NCI-H2196 treated with DMSO at 0.1 percent for 48 hours (cell line): ENCODE measurements around the gene S100G.
"Not testable (repeated sequence)": the region's sequence is repeated elsewhere in the genome, so short reads cannot be mapped to it uniquely, and the experiment has no call there.

Experiments
- DNase-seq: peaks from one replicate; lab custom pipeline; 2025; ENCODE audit not compliant: unreplicated experiment; lab: John Stamatoyannopoulos, UW

S100G gene, protein sequence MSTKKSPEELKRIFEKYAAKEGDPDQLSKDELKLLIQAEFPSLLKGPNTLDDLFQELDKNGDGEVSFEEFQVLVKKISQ

DNA sequence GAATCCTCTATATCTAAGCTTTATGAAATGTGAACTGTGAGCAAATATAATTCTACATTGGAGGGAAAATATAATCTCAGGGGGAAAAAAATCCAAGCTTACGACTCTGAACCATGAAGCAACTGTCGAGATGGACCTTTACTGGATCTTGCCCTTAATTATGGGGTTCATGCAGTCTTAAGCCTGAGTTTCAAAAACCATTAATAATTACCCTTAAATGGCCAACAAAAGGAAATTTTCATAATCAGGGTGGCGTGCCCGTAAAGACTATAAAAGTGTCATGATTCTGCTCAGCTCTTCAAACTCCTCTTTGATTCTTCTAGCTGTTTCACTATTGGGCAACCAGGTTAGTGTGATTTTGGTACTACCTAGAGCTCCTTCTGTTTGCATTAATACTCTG lies at the start of gene S100G:
TSS of gene S100G (plus strand) at position 301 of the 400 bp plus-strand sequence. CDS start 849 bp downstream, outside the sequence.
- no peak for DNase-seq

DNA sequence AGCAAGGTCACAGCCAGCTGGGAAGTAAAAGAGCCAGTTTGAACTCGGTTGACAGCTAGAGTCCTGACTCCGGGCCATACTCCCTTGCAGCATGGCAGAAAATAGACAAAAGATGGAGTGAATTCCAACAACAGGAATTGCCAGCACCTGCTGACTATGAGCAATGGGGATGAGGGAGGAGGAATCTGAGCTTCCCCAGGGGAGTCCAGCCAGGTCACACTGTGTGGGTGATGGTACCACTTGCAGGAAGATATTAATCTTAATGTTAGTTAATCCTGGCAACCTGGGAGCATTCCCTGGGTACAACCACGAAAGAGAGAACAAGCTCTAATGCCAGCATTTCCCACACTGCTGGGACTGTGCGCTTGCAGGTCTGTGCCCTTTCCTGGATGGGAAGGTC lies 48.1 kb upstream of the S100G start:
- DNase-seq, result no peak

DNA sequence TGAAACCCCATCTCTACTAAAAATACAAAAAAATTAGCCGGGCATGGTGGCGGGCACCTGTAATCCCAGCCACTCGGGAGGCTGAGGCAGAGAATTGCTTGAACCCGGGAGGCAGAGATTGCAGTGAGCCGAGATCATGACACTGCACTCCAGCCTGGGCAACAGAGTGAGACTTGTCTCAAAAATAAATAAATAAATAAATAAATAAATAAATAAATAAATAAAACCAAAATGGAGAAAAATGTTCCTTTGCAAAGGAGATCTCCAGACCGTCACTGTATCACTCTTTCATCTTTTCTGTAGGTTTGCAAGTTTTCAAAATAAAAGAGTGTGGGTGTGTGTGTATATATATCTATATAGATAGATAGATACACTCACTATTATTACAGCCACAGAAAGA lies 46.7 kb upstream of the S100G start:
- DNase-seq, result not testable (repeated sequence)

DNA sequence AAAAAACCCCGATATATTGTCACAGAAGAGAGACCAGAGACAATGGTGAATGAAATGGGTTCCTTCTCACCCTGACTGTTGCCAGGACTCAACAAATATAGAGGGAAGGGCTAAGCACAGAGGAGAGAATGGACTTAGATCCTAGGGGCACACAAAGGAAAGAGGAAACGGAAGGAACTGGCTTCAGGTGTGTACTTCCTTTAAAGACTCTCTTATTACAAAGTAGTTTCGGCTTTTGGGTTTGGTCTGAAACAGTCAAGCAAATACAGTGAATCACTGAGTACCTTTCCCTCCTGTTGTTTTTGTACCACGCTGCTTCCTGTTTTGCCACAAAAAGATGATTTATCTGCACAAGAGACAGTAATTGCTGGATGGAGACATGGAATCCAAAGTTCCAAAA lies 46.1 kb upstream of the S100G start:
- DNase-seq, result no peak

DNA sequence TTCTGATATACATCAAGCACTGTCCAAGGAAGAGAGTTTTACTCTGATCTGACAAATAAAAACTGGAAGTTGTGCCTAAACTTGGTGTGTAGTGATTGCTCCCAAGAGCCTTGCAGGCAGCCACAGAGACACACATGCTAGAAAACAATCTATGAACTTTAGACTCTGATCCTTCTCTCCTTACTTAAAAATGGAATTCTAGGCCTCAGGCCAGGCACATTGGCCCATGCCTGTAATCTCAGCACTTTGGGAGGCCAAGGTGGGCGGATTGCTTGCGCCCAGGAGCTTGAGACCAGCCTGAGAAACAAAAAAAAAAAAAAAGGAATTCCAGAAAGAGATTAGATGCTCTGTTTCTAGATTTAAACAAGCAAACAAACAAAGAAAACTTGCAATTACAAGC lies 45.6 kb upstream of the S100G start:
- DNase-seq, result no peak

DNA sequence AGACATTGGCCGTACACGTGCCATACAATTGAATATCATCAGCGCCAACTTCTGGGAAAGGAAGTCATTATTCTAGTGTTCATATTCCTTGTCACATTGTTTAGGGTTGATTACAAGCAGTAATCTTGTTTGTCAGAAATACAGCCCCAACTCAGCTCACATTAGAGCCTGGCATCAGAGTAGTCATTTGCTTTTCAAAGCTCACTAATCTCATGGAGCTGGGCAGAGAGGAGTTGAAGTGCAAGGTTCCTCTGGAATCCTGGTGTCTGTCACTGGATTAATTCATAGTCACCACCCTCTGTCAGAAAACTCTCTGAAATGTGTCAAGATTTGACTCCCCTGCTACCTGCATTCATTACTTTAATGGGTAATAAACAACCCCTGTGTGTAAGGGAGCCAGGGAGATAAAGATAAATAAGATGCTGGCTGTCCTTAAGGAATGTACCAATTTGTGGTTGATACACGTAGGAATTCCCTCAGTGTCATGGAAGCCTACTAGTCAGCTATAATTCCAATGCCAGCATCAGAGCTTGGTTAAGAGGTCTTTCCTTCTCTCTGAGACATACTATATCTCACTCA lies 43.7 kb upstream of the S100G start:
- DNase-seq, result no peak

DNA sequence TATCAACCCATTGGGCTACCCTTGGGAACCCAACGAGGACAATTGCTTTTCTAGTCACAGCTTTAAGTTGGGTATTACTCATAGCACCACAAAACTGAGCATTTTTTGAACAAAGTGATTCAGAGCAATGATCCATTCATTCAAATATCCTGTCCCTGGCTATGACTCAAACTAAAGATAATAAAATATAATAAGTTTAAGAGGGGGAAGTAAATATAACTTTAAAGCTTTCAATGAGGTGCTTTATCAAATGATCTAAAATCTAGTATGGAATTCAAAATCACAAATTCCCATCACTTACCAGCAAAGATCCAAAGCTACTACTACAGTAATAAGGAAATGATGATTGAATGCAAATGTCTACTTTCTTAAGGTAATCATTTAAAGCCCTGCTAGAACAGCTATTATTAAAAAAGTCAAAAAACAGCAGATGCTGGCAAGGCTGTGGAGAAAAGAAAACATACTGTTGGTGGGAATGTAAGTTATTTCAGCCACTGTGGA lies 39.8 kb upstream of the S100G start:
- DNase-seq, result no peak

DNA sequence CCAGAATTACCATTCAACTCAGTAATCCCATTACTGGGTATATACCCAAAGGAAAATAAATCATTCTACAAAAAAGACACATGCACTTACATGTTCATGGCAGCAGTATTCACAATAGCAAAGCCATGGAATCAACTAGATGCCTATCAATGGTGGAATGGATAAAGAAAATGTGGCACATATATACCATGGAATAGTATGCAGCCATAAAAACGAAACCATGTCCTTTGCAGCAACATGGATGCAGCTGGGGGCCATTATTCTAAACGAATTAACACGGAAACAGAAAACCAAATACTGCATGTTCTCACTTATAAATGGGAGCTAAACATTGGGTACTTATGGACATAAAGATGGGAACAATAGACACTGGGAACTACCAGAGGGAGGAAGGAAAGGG lies 39.3 kb upstream of the S100G start:
- DNase-seq, result not testable (repeated sequence)

DNA sequence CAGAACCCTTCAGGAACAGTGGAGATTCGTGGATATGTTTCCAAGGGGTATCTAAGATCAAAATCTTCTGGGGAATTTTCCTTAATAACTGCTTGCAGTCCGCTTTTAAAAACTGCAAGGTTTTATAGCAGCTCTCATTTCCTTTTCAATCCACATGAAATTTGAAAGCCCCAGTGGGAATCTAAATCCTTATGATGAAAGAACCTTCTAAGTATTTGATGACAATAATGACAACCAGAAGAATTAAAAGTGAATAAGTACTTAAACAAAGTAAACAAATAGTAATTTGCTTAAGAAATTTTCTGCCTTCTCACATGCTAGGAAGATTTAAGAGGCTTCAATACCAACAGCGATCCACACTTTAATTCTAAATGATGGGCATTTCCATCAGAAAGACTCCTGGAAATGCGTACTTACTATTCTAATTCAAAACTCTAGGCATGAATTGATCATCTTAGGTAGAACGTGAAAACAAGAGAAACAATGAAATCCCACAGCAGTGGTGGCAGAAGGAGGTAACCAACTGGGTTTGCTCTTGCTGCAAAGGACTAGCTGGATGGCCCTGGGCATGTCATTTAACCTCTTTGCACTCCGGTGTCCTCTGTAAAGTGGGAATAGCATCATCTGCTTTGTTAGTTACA lies 37.6 kb upstream of the S100G start:
- DNase-seq, result no peak

DNA sequence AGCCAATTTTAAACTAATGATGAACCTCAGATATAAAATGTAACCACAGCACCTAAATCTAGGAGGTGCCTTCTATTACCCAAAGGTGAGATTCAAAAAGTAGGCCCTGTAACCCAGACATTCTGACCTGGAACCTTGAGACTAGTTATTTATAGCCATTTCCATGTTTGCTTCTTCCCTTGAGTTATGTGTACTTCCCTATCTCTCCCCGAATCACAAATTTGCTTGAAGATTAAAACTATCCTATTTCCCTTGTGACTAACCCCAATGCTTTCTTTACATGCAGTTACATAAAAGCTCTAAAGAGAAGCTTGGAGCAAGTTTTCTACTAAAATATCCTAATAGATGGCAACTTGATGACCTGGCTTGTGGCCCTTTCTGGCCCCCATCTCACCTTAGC lies 32.6 kb upstream of the S100G start:
- DNase-seq, result no peak

DNA sequence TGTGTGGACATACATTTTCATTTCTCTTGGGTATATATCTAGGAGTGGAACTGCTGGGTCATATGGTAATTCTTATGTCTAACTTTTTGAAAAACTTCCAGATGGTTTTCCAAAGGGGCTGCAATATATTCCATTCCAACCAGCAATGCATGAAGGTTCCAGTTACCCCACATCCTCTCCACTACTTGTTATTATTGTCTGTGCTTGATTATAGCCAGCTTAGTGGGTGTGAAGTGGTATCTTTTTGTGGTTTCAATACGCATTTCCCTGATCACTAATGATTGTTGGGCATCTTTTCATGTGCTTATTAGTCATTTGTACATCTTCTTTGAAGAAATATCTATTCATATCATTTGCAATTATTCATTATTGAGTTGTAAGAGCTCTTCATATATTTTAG lies 31.5 kb upstream of the S100G start:
- no peak for DNase-seq

DNA sequence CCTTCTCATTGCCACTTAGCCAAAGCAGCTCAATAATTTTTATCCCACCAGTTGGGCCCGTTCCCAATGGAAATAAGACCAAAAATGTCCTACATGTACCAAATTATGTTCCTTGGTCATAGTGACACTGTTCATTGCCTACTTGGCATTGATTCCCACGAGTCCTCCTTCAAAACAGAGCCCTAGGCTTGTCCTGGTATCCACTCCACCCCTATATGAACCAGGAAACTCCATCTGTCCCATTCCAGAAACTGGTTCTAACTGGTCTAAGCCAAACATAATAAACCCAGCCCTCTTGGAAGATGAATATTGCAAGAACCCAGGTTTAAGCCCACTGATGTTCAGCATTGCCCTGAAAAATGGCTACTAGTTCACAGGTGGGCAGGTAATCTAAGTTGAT lies 30.9 kb upstream of the S100G start:
- no peak for DNase-seq

DNA sequence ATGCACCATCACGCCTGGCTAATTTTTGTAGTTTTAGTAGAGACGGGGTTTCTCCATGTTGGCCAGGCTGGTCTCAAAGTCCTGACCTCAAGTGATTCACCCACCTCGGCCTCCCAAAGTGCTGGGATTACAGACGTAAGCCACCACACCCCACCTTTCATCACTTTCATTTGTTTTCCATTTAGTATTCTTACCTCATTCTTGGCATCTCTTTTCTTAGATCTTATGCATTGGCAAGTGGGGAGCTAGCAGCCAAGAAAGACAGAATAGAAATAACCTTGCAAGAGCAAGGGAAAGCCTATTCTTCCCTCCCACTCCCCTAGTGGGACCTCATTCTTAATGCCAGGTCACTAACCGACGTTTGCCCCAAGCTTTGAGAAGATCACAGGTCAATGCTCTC lies 21.4 kb upstream of the S100G start:
- not testable (repeated sequence) for DNase-seq

DNA sequence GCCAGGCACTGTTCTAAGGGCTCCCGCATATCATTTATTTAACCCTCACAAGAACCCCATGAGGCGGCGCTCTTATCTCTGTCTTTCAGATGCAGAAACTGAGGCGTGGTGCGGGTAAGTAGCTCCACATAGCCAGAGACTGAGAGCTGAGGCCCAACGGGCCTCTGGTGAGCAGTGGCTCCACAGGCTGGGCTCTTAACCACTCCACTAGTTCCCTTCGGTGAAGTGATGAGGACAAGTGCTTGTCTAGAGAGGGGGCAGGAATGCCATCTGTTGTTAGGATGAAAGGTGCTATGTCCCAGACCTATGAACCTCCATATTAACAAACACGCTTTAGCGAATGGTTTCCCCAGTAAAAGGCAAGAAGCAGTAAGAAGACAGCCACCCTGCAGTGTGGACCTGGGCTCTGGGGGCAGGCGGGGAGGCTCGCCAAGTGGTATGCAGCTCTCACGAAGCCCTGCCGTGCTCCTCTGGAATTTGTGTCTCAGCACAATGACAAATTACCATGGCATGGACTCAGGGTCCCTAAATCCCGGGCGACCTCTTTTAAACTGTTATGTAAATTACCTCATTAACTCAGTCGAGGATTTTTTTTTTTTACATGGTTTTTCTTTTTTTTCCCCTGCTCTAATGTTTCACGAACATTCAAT lies 20.9 kb upstream of the S100G start:
- DNase-seq, result no peak

DNA sequence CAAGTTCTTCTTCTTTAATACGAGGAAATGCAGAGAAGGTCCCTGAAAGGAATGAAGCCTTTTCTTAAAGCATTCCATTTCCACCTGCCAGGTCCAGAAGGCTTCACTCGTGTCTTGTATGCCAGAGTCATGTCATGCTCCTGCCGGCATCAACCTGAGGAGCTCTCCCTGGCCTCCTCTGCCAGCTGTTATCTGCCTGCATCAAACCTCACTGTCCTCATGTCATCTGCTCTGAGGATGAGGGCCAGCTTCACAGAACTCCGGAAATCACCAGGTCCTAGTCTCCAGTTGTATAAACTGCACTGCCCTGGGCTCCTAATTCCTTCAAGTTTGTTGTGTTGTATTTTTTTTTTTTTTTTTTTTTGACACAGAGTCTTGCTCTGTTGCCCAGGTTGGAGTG lies 20.0 kb upstream of the S100G start:
- no peak for DNase-seq

DNA sequence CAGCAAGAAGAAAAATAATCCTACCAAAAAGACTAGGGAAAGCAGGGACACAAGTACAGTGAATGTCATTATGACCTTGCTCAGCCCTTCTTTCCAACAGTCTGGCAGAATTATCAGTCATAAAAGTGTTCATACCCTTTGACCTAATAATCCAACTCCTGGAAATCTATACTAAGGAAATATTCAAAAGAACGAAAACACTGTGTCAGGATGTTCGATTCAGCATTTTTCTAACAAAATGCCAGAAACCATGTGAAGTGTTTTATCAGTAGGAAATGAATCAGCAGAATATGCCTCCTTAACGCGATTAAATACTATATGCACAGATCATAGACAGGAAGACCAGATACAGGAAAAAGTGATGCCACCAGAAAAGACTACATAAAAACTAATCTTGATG lies 16.2 kb upstream of the S100G start:
- DNase-seq, result no peak

DNA sequence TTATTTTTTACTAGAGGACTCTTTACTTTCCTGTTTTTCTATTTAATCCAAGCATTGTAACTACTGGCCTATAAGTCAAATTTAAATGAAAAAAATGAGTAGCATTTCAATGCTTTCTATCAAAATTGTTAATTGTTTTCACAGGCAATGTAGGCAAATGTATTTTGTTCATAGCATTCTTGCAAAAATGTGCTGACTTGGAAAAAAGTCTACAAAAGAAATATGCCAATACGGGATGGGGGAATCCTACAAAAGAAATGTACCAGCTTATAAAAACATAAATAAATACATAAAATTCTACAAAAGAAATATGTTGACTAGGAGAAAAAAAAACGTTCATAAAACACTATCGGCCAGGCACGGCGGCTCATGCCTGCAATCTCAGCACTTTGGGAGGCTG lies 14.9 kb upstream of the S100G start:
- no peak for DNase-seq

DNA sequence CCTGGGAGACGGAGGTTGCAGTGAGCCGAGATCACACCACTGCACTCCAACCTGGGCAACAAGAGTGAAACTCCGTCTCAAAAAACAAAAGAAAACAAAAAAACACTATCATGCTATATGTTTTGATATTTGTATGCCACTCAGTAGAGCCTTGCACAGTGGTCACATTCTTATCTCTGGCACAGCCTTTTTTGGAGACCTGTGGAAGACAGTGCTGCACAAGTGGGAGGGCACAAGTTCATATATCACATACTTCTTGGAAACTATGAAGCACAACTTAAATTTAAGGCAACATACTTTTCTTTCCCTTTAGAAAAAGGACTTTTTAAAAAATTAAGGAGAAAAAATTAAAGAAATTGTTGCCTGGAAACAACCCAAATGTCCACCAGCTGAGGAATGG lies 14.4 kb upstream of the S100G start:
- no peak for DNase-seq

DNA sequence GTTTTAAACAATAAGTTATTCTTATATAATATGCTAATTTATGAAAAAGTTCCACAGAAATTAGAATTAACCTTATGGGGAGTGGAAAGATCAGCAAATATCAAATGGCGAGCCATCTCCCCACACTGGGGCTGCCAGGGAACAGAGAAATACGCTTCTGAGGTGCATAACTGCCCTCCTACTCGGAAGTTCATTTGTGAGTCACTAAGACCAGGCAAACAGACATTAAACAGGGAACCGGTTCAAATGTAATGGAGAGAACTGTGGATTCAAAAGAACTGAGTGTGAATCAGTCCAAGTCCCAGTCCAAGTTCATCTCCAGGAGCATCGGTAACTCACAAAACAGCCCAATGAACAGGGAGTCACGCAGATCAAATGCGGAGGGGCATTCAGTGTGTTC lies 11.4 kb upstream of the S100G start:
- DNase-seq, result no peak

DNA sequence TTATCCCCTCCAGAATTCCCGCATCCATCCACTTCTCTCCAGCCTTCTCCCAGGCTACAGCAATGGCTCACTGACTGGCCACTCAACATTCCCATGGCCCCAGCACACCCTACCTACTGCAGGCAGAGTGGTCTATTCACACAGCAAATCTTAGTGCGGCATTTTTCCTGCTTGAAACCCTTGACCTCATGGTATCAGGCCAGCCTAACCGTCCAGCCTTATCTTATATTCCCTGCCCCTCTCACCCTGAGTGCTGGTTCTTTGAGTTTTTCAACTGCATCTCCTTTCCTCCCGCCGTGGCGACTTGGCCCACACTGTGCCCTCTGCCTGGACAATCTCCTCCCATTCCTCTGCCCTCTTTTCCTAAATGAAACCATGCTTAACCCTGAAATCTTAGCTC lies 10.0 kb upstream of the S100G start:
- no peak for DNase-seq

DNA sequence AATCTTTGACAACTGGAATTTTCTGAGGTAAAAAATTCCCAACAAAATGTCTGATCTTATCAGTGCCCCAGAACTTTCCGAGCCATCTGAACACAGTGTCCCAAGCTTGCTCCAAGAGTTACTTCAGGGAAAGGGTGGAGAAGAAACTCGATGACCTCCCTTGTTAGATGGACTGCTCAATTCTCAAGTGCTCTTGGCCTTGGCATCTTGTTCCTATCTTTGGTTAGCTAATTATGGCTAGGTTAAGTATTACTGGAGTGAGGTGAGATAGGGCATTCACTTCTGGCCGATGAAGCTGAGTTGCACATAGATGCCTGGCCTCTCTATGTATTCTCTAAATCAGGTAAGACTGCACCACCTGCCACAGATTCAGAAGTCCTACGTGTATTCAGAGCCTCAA lies 9.1 kb upstream of the S100G start:
- DNase-seq, result no peak

DNA sequence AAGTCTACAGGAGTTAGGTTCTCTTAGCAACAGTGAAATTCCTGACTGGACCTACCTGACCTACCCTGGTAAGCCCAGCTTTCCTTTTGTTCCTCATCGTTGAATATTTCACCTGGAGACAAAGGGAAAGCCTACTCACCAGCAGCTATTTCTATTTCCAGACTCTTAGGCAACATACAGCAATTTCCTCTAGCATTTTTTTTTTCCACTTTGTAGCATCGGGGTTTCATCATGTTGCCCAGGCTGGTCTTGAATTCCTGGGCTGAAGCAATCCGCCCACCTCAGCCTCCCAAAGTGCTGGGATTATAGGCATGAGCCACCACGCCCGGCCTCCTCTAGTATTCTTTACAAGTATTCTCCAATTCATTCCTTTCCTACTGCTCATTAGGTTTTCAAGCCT lies 6.8 kb upstream of the S100G start:
- DNase-seq, result no peak
